HG02798 (cell line): ENCODE data around the gene GPRC5A.

Experiments
- ATAC-seq: cut with Tn5 transposase; IDR thresholded peaks from one replicate; pipeline ENCODE4 v1.9.1; 2021; ENCODE audit warnings: mild to moderate bottlenecking; ENCODE audit not compliant: unreplicated experiment, poor library complexity

The GPRC5A gene

GRCh38 chr12:12934556-12934955 lies 43.2 kb downstream of the GPRC5A start:
- ATAC-seq = no peak

- no peak for ATAC-seq
These were observed 45.7 kb downstream of the GPRC5A start for GRCh38 chr12:12936983-12937491.

- ATAC-seq = no peak
These were observed 47.2 kb downstream of the GPRC5A start for GRCh38 chr12:12938541-12938940.

GRCh38 chr12:12939888-12940287 lies 48.5 kb downstream of the GPRC5A start:
- ATAC-seq = no peak

GRCh38 chr12:12941450-12942350 lies 50.3 kb downstream of the GPRC5A start:
- ATAC-seq = no peak

- ATAC-seq = no peak
These were observed 52.4 kb downstream of the GPRC5A start for GRCh38 chr12:12943586-12944260.

- no peak for ATAC-seq
These were observed 54.2 kb downstream of the GPRC5A start for GRCh38 chr12:12945591-12945990.

- ATAC-seq = no peak
These were observed 55.5 kb downstream of the GPRC5A start for GRCh38 chr12:12946686-12947355.

GRCh38 chr12:12947902-12948301 lies 56.5 kb downstream of the GPRC5A start:
- ATAC-seq = no peak

- no peak for ATAC-seq
These were observed 60.1 kb downstream of the GPRC5A start for GRCh38 chr12:12951504-12951903.

GRCh38 chr12:12952036-12952435 lies 60.7 kb downstream of the GPRC5A start, which contains the start of gene GPRC5D:
Gene GPRC5D (minus strand): TSS chr12:12952170. CDS start chr12:12950384, 1,786 bp downstream.
- ATAC-seq = no peak

GRCh38 chr12:12954356-12954755 lies 63.0 kb downstream of the GPRC5A start:
- ATAC-seq = no peak

- ATAC-seq = no peak
These were observed 63.7 kb downstream of the GPRC5A start for GRCh38 chr12:12954878-12955625.

GRCh38 chr12:12958886-12959285 lies 67.5 kb downstream of the GPRC5A start:
- ATAC-seq = no peak

GRCh38 chr12:12960639-12961209 lies 69.4 kb downstream of the GPRC5A start:
- no peak for ATAC-seq

GRCh38 chr12:12964255-12964654 lies 72.9 kb downstream of the GPRC5A start:
- ATAC-seq = no peak

- no peak for ATAC-seq
These were observed 74.5 kb downstream of the GPRC5A start for GRCh38 chr12:12965836-12966235.
